ENCODE data around the gene CERS5. TPM values are rescaled to one million over a fixed set of nuclear protein-coding genes. Genes with fewer than 3 reads are reported as not detected.
"Not testable (repeated sequence)": the region's sequence is repeated elsewhere in the genome, so short reads cannot be mapped to it uniquely, and the experiment has no call there.

CERS5 gene
- total RNA-seq, 1 donor from 2014 or later: 37.7 TPM

- intact Hi-C loops (cut with DNase I): no loop called here
Observed at GRCh38 chr12:50087995-50088394, 79.2 kb downstream of the CERS5 start.

GRCh38 chr12:50087151-50087550 lies 80.0 kb downstream of the CERS5 start:
- H3K27ac ChIP-seq: no peak overlapping the region
- peaks cover 57% of the 10 kb centered on the region for H3K36me3 ChIP-seq

More at GRCh38 chr12:50087995-50088394, 79.2 kb downstream of the CERS5 start:
- H3K4me1 ChIP-seq: peaks cover 13% of the 10 kb centered on the region
- no peak overlapping the region for H3K27ac ChIP-seq
- ATAC-seq: no peak
- H3K4me3 ChIP-seq: no peak overlapping the region
- H3K36me3 ChIP-seq: peaks cover 66% of the 10 kb centered on the region
- H3K27me3 ChIP-seq (ENCODE audit: low read depth): no peaks in the 10 kb centered on the region
- H3K9me3 ChIP-seq: no peaks in the 10 kb centered on the region
- no peak for TF ChIP-seq CTCF (IDR thresholded peaks at IDR 0.05)
- no peak for DNase-seq

GRCh38 chr12:50086148-50086547 lies 81.0 kb downstream of the CERS5 start:
- no peak for DNase-seq

More at GRCh38 chr12:50087151-50087550, 80.0 kb downstream of the CERS5 start:
- TF ChIP-seq CTCF (IDR thresholded peaks at IDR 0.05): no peak
- intact Hi-C loops (cut with DNase I): no loop called here
- no peak for ATAC-seq
- H3K27me3 ChIP-seq (ENCODE audit: low read depth): no peaks in the 10 kb centered on the region
- peaks cover 13% of the 10 kb centered on the region for H3K4me1 ChIP-seq
- no peak for DNase-seq
- H3K9me3 ChIP-seq: no peaks in the 10 kb centered on the region
- no peak overlapping the region for H3K4me3 ChIP-seq

GRCh38 chr12:50085615-50086072 lies 81.5 kb downstream of the CERS5 start:
- DNase-seq: no peak
- no peak for ATAC-seq
- Histone ChIP-seq H3K27me3 (ENCODE audit: low read depth) (no peaks in the 10 kb centered on the region), H3K4me1 (peaks cover 13% of the 10 kb centered on the region), H3K36me3 (peaks cover 42% of the 10 kb centered on the region), H3K9me3 (no peaks in the 10 kb centered on the region), H3K27ac (peak overlapping the region; percentile 94), H3K4me3 (peak overlapping the region; percentile 69)
- no peak for TF ChIP-seq CTCF (IDR thresholded peaks at IDR 0.05)
- intact Hi-C loops (cut with DNase I): no loop called here

More at GRCh38 chr12:50086148-50086547, 81.0 kb downstream of the CERS5 start:
- H3K4me1 ChIP-seq: peaks cover 13% of the 10 kb centered on the region
- no peak for TF ChIP-seq CTCF (IDR thresholded peaks at IDR 0.05)
- no peaks in the 10 kb centered on the region for H3K27me3 ChIP-seq (ENCODE audit: low read depth)
- no peak for ATAC-seq
- H3K9me3 ChIP-seq: no peaks in the 10 kb centered on the region
- peak overlapping the region; percentile 94 for H3K27ac ChIP-seq
- H3K4me3 ChIP-seq: peak overlapping the region; percentile 69
- intact Hi-C loops (cut with DNase I): no loop called here
- H3K36me3 ChIP-seq: peaks cover 47% of the 10 kb centered on the region

- H3K27me3 ChIP-seq (ENCODE audit: low read depth): no peaks in the 10 kb centered on the region
- peak; percentile 93 for DNase-seq
- intact Hi-C loops (cut with DNase I): no loop called here
- peak within 1 kb of the TSS; percentile 69 for H3K4me3 ChIP-seq
- H3K4me1 ChIP-seq: peaks cover 13% of the 10 kb centered on the region
- no peaks in the 10 kb centered on the region for H3K9me3 ChIP-seq
- peak within 1 kb of the TSS; percentile 94 for H3K27ac ChIP-seq
- peaks cover 36% of the 10 kb centered on the region for H3K36me3 ChIP-seq
- peak; percentile 43 for TF ChIP-seq CTCF (IDR thresholded peaks at IDR 0.05)
- peak; percentile 93 to 96 for ATAC-seq
Observed at GRCh38 chr12:50084775-50085614, 82.2 kb downstream of the CERS5 start, which contains the start of gene SMARCD1. TSS of gene SMARCD1 (plus strand) at chr12:50085342. CDS start at chr12:50085370, 28 bp downstream.

GRCh38 chr12:50084409-50084774 lies 82.8 kb downstream of the CERS5 start:
- ATAC-seq; DNase-seq; H3K27me3 ChIP-seq (ENCODE audit: low read depth); intact Hi-C loops (cut with DNase I); H3K9me3 ChIP-seq: not testable (repeated sequence)
- Histone ChIP-seq H3K4me1 (peaks cover 13% of the 10 kb centered on the region), H3K4me3 (peak overlapping the region; percentile 69), H3K36me3 (peaks cover 30% of the 10 kb centered on the region), H3K27ac (peak overlapping the region; percentile 94)
